ENCODE measurements around the gene FRMPD2.
"Not testable (repeated sequence)": the region's sequence is repeated elsewhere in the genome, so short reads cannot be mapped to it uniquely, and the experiment has no call there.

The FRMPD2 gene

DNA sequence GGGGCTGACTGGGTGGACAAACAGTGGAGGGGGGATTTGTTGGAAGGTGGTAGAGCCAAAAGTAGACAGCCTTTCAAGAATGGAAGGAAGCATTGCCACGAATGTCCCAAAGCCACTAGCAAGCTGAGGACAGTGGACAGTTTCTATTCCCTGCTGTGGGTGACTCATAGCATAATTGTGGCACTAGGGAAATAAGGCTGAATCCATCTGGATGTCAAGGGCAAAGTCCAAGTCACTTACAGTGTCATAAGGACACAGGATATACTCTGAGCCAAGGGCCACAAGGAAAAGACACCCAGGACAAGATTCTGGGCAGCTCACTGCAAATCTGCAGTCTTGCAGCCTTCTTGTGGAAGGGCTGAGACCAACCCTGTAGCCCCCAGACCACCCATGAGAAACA, 79.7 kb downstream of the FRMPD2 start:
- no peak for DNase-seq

DNA sequence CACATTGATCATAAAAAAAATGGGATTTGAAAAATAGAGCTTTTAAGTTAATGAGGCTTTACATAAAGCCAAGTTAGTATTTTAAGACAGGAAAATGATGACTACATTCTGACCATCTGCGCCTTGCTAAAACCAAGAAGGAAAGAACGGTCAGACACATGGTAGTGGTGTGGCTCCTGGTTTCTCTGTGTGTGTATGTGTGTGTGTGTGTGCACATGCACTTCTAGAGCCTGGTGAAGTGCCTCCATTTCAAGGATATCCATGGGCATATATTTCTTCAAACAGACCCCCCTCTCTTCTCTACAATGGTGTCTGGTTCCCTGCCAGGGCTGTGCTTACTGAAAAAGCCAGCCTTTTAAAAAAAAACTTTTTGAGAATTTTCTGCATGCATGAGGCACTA, 80.9 kb downstream of the FRMPD2 start:
- no peak for DNase-seq

DNA sequence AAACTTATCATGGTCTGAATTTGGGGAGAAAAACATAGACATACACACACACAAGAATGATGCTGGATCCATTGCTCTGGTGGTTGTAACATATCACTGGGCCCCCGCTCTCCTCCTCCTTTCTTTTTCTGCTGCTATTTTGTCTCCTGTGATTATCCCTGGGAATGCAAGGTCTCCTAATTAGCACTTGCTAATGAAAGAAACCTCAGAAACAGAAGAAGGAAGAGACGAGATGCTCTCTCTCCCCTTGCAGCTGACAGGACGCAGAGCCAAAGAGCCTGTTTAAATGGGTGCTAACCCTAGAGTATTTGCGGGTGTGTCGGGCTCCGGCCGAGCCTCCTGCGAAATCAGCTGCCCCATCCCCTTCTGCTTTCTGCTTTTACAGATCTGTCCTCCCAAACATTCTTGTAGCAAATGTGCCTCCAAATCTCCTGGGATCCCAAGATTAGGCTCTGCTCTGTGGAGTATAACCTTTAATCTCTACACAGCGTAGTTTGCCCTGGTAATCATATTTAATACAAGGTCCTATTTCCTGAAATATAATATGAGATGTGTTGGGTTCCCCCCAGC, 81.5 kb downstream of the FRMPD2 start:
- no peak for DNase-seq

DNA sequence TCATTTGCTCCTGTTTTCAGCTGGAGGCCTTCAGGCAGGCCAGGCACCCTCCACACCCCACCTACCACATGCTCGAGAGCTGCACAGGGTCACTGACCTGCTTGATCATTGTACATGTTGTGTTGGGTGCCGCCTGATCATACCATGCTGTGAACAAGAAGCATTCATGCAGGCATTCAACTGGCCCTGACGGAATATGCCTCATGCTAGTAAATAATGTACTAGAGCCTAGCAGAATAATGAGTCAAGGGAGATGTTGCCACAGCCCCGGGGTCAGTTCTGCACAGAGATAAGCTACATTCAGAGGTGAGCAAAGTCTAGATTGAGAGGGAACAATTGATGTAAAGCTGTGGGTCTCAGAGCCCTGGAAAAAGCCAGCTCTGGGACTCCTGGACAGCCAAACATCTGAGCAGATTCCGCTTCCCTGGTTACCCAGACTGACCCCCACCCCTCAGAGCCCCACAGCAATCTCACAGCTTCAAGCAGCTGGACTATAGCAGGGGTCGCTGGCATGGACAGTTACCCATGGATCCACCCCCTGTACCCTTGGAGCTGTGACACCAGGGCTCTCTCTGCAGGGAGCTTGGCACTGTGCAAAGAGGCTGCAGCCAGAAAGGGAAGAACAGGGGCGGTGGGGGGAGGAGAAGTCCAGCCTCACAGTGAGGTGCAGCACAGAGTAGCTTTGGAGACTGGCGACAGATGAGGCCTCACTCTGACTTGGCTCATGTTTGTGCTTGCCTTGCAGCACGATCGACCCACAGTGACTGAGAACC, 86.6 kb downstream of the FRMPD2 start:
- DNase-seq: no peak

DNA sequence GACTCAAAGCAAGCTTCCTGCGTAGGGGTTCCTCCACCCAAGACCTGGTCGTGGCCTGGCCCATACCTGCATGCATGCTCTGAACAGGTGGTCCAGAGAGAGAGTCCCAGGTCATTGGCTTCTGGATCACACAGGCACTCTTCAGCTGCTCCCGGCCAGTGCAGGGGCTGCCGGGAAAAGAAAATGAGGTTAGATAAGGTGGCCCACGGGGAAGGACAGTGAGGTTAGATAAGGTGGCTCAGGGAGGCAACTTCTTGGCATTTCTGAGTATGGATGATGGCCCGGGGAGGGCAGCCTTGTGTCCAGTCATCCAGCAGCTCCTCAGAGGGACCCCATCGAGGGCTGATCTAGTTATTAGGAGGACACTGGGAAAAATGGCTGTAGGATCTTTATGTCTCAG, 87.4 kb downstream of the FRMPD2 start:
- DNase-seq: no peak

DNA sequence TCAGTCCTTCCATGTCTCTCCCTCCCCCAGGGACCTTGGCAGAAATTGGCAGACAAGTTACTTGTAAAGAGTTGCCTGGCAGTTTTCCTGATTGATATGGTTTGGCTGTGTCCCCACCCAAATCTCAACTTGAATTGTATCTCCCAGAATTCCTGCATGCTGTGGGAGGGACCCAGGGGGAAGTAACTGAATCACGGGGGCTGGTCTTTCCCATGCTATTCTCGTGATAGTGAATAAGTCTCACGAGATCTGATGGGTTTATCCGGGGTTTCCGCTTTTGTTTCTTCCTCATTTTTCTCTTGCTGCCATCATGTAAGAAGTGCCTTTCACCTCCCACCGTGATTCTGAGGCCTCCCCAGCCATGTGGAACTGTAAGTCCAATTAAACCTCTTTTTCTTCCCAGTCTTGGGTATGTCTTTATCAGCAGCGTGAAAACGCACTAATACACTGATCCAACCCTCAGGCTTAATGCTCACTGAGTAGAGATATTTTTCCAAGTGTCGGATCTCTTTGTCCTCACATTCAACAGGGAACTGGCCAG, 88.2 kb downstream of the FRMPD2 start:
- DNase-seq: not testable (repeated sequence)

DNA sequence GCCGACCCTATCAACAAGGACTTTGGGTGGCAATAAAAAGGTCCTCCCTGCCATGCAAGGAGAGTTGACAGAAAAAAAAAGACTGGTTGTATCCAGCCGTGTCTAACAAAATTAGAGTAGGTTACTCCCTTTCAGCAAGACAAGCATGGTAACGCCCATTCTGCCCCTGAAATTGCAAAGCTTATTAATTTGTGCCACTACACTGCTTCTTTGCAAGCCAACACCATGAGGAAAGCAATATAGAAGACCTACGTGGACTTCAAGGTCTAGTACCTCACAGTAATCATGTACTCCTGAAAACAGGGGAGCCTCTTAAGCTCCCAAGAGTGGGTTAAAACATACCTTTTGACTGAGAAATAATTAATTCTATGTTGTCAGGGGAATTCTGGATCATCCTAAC, 90.3 kb downstream of the FRMPD2 start:
- DNase-seq: no peak

DNA sequence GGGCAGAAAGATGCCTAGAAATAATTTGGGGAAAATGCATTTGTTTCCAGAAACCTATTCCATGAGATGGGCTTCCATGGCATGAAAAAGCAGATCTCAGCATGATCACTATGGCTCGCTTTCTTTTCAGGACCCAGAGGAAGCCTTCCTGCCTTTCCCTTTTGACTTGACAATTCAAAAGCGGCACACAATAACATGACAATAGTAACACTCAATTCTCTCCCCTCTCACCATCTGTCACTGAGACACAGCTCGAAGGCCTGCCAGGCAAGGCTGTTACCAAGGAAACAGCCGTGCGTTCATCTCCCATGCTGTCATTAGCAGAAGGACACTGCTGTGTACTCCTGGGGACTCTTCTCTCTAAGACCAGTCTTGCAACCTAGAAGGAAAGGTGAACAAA, 101.8 kb downstream of the FRMPD2 start:
- not testable (repeated sequence) for DNase-seq

DNA sequence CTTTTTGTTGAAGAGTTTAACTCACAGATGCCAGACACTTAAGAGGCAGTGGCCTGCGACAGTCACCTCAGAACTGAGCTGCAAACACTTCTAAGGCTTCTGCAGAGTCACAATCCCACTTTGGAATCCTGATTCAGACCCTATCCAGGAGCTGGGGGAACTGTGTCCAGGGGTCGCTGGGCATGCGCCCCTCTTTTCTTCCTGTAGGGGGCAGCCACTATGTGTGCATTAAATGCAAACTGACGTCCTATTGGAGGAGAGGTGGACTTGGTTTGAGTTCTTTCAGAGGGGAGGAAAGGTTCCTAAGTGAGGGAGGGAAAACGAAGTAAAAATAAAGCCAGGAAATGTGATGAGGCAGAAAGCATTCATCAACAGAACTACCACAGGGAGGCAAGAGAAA, 113.8 kb downstream of the FRMPD2 start:
- not testable (repeated sequence) for DNase-seq

DNA sequence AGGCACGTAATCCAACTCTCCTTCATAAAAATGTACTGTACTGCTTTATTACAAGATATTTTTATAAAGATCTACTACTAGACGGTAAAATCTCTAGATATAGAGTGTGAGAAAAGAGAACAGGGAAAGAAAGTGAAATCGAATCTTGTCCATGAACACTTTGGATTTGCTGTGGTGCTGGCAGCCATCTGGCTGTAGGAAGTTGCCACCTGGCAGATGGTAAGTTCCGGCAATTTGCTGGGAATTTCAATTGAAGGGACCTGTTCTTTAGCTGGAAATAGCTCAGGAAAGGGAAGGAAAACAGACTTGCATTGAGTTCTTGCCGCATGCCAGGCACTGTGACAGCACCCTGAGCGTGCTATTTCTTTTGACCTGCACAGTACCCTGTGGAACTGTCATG, 114.3 kb downstream of the FRMPD2 start:
- DNase-seq: not testable (repeated sequence)

DNA sequence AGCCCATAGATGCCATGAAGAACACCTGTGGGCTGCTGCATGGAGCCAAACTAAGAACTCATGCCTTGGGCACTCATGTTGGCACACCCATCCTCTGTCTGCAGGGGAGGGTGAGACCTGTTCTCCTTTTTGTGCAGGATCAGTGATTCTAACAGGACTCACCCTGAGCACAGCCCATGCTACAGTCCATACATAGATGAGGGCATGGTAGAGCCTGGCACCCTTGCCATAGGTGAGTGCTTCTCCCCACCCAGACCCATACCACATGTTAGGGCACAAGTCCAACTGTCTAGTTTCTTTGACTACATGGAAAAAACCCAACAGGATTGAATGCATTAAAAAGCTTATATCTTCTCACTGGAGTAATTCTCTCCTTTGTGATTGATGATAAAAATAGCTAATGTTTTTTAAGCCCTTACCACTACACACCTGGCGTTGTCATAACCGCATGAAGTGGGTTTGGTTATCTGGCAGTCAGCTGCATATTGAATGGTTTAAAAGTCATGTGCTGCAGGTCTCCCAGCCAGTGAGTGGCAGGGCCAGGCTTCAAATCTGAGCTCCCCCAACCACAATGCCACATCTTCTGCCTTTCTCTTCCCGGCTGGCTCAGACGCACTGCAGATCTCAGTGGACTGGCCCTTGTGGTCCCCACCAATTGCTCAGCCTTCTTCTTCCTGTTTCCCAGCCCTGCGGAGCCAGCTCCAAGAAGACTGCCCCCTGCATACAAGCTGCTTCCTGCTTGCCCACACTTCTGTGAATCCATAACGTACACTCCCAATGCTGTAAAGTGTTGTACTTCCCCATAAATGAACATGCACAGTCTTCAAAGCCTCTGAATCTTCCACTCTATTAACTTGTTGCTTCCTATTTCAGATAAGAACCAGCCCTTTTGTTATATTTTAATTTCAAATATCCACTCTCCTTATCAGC, 120.0 kb downstream of the FRMPD2 start:
- not testable (repeated sequence) for DNase-seq

DNA sequence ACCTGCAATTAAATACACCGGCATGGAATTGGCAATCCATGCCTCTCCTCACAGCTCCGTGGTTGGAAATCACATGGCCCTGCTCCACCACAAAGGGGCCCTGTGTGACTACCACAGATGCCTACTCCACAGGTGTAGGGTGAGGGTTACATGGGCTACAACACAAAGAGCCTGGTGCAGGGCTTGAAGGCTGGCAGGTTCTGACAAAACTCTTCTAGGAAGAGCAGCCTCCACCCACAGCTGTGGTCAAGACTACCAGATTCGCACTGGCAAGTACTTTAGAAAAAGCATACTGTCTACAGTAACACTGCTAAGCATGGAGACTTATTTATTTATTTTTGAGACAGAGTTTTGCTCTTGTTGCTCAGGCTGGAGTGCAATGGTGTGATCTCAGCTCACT, 126.9 kb downstream of the FRMPD2 start:
- not testable (repeated sequence) for DNase-seq

DNA sequence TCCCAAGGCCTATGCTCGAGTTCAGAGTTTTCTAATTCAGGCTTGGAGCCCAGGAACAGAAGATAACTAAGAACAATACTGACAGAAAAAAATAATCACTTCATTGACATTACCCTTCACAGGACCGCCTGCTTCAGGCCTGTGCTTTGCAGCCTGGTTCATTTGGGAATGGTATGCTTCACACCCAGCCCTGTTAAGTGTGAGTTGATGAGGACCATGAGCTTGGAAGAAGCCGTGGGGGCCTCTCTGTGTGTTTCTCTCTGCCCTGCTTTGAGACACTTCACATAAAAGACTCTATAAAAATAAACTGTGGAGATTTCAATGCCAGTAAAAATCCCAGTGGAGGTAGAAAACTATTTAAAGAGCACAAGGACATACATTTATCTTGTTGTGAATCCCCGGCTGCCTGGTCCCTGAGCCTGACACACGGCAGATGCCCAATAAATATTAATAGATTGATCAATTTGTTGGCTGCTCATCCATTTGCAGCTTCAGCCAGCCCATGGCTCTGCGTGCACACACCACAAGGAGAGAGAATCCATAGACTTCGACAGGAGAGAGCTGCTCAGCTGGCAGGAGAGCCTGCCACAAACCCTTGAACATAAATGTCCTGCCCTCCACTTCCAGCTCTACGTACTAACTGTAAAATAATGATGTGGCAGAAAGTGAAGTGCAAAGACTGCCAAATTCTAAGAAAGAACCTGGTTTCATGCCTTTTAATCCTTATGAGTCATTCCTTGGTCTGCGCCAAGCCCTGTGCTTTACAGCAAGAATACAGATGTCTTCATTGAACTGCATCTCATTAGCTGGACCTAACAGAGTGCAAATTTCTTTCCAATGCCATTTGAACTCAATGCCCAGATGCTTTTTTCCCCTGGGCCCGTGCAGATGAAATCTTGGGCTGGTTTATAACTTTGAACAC, 130.5 kb downstream of the FRMPD2 start:
- not testable (repeated sequence) for DNase-seq

DNA sequence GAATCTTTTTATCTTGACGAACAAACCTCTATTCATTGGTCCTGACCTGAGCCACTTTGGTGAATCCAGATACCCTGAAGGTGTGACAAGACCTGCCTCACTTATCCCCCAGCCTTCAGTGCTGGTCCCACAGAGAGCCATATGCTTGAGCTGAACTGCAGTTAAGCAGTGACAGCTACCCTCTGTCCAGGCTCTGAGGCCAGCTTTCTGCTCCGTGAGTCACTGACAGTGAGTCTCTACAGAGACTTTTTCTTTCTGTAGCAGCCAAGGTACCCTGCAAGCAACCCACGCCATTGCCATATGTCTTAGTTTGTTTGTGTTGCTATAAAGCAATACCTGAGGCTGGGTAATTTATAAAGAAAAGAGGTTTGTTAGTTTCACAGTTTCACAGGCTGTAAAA, 133.5 kb downstream of the FRMPD2 start:
- not testable (repeated sequence) for DNase-seq

DNA sequence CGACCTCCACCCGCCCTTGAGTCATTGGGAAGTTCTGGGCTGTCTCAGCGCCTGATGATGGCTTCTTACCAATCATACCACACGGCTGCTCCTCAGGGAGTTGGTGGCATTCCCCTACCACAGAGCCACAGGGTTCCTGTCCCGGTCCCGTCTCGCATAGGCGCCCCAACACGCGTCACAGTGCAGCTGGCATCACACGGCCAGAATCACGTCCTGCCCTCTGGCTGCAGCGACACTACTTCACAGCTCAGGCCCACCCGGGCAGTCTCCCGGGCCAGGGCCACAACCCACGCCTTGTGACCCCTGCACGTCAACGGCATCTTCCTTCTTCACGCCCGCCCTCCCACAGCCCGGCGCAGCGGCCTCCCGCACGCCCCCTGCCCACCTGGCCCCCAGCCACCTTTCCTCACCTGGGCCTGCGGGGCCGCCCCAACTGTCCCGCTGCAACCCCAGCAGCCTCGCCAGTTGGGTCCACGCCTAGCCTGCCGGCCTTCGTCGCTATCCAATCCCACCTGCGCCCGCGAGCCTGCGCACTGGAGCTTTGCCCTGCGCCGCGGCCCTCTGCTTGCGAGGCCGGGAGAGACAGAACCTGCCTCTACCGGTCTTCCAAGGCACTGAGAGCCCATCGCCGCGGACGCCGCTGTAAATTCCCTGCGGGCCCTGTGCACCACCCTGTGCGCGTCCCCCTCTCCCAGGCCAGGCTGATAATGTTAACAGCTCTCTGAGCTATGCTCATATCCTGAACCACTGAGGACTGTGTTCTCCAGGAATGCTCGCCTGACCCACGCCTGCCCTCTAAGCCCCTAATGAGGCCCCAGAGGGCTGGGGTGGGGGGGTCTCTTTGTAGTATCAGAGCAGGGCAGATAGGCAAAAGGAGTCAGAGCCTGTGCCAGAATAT, 134.3 kb downstream of the FRMPD2 start:
- not testable (repeated sequence) for DNase-seq

DNA sequence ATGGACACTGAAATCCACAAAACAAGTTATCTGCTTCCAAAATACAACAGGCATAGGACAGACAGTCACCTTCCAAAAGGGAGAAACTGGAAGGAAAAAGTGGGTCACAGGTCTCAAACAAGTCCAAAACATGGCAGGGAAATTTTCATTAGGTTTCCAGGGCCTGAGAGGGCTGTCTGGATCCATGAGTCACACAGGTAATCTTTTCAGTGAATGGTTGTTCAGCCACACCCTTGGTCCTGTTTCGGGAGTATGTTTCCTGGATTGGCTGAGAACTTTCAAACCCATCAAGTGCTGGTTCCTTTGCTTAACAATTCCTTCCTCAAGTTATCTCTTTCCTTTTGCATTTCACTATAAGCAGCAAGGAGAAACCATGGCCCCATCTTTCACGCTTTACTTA, 145.5 kb downstream of the FRMPD2 start:
- not testable (repeated sequence) for DNase-seq

DNA sequence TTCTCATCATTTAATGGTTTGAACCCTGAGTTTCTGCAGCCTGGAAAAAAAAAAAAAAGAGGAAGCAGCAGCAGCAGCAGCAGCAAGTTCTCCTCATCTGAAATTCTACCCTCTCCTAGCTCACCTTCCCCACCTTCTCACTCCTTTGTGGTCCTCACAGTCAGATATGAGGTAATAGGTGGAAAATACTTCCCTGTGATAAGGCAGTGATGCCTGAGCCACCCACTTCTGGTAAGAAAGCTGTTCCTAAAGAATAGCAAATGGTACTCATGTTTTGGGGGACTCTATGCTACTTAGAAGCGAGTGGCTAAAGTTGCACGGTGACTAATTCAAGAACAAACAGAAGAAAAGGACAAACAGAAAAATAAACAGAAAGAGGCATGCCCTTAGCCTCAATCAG, 148.2 kb downstream of the FRMPD2 start:
- DNase-seq: not testable (repeated sequence)

DNA sequence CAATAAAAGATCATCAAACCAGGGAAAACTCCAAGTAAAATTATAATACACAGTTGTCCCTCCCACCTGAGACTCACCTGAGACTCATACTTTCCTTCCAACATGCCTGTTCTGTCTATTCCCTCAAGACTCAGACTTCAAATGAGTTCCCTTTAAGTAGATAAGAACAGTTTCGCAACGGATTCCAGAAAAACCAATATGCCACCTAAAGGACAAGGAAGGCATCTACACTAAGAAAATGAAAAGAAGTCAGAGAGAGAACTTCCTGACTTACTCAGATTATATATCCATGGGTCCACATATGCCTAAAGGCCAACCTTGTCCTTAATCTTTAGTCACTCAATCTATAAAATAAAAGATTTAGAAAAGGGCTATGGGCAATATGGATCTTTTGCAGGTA, 148.9 kb downstream of the FRMPD2 start:
- not testable (repeated sequence) for DNase-seq

DNA sequence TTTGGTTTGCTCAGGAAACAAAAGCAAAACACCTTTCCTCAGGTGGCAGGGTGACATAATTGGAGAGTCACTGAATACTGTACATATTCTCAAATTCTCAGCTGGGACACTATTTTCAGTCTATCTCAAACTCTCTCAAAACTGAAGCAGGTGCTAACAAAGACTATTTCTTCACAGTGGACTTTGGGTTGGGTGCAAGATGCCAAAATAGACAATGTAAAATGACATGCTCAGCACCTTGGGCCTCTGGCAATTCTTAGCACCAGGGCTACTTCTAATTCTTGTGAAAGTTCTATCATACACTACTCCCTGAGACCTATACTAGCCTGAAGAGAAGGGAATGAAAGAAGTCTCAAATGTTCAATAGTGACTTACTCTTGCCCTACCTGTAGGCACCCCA, 151.9 kb downstream of the FRMPD2 start:
- DNase-seq: not testable (repeated sequence)

DNA sequence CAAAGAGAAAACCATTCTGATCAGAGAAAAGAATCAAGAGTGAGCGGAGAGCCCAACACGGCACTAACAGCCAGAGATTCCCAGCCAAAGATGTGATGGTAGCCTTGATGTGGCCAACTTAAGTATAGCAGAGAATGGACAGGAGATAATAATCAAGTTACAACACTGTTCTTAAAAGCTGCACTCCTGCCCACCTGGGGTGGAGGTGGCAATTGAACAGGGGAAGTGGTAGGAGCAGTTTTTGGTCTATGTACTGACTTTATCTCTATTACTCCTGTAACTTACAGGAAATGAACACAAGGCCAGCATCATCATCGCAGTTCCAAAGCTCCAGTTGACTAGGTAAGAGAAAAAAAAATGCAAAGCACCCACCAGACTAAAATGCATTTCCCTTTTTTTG, 164.2 kb downstream of the FRMPD2 start:
- not testable (repeated sequence) for DNase-seq

All from 8988T (cell line).